ENCODE data around the gene DST. TPM values are rescaled to one million over a fixed set of nuclear protein-coding genes. Genes with fewer than 3 reads are reported as not detected.

DST gene
- total and polyA plus RNA-seq, 8 donors = 42.4 to 149 (median 72.4) TPM

- Histone ChIP-seq H3K27ac (peak overlapping the region in 1 of 4 donors; percentile 29), H3K4me3 (no peak overlapping the region), H3K9me3 (no peaks in the 10 kb centered on the region), H3K4me1 (peaks cover 0 to 5% (median 3%) of the 10 kb centered on the region in 3 donors), H3K27me3 (no peaks in the 10 kb centered on the region), H3K36me3 (no peaks in the 10 kb centered on the region)
- 33 to 35% methylated on average over 2 of the region's 2 CpGs for WGBS, 2 donors
- intact Hi-C loops (cut with DNase I) = no loop called here
- FAIRE-seq (no peak), ATAC-seq (no peak), DNase-seq (no peak)
- no peak for TF ChIP-seq CTCF (IDR thresholded peaks at IDR 0.05)
Measured at GRCh38 chr6:56685994-56686393, 43.3 kb upstream of the DST start.

- no peak for FAIRE-seq
Measured at GRCh38 chr6:56685102-56685733, 42.5 kb upstream of the DST start.

GRCh38 chr6:56684342-56685101, 41.8 kb upstream of the DST start:
- Histone ChIP-seq H3K36me3 (no peaks in the 10 kb centered on the region), H3K27ac (peak overlapping the region in 2 of 4 donors; percentile 0 to 42), H3K27me3 (no peaks in the 10 kb centered on the region), H3K4me3 (no peak overlapping the region), H3K4me1 (peaks cover 0 to 5% (median 0%) of the 10 kb centered on the region in 3 donors), H3K9me3 (no peaks in the 10 kb centered on the region)
- DNase-seq (no peak), ATAC-seq (no peak), FAIRE-seq (no peak)
- WGBS, 2 donors = 70 to 74% methylated on average over 7 of the region's 7 CpGs
- no peak for TF ChIP-seq CTCF (IDR thresholded peaks at IDR 0.05)
- intact Hi-C loops (cut with DNase I) = no loop called here

More at GRCh38 chr6:56685102-56685733, 42.5 kb upstream of the DST start:
- H3K4me3 ChIP-seq = no peak overlapping the region
- H3K27me3 ChIP-seq = no peaks in the 10 kb centered on the region
- ATAC-seq (no peak), DNase-seq (no peak)
- 70 to 79% methylated on average over 8 of the region's 8 CpGs for WGBS, 2 donors
- intact Hi-C loops (cut with DNase I) = no loop called here
- H3K36me3 ChIP-seq = no peaks in the 10 kb centered on the region
- H3K4me1 ChIP-seq = peaks cover 0 to 5% (median 0%) of the 10 kb centered on the region in 3 donors
- no peak for TF ChIP-seq CTCF (IDR thresholded peaks at IDR 0.05)
- H3K9me3 ChIP-seq = no peaks in the 10 kb centered on the region
- peak overlapping the region in 1 of 4 donors; percentile 42 for H3K27ac ChIP-seq

GRCh38 chr6:56683882-56684281, 41.2 kb upstream of the DST start:
- TF ChIP-seq CTCF (IDR thresholded peaks at IDR 0.05) = no peak
- no peaks in the 10 kb centered on the region for H3K9me3 ChIP-seq
- intact Hi-C loops (cut with DNase I) = no loop called here
- H3K4me1 ChIP-seq = peaks cover 0 to 5% (median 0%) of the 10 kb centered on the region in 3 donors
- DNase-seq = peak in 1 of 6 donors; percentile 13
- H3K36me3 ChIP-seq = no peaks in the 10 kb centered on the region
- WGBS, 2 donors = 41 to 63% methylated on average over 1 of the region's 1 CpG
- no peak overlapping the region for H3K4me3 ChIP-seq
- peak overlapping the region in 2 of 4 donors; percentile 35 to 42 for H3K27ac ChIP-seq
- FAIRE-seq = peak; percentile 81
- ATAC-seq = peak in 3 of 4 donors; percentile 80 to 95 (median 91)
- no peaks in the 10 kb centered on the region for H3K27me3 ChIP-seq
